RCC 7860 (cell line): ENCODE data around the gene KRTAP9-3.
A peak's percentile ranks its signal among the peaks of the same experiment; 100 is the strongest.
"Not testable (repeated sequence)": the region's sequence is repeated elsewhere in the genome, so short reads cannot be mapped to it uniquely, and the experiment has no call there.

ENCODE experiments used
- DNase-seq: peaks from one replicate; pipeline ENCODE4 v3.0.0-alpha.2; 2015; ENCODE audit warnings: low spot score
- FAIRE-seq: peaks from 2 replicates; lab custom pipeline; 2012; peaks lifted over from hg19 to GRCh38; lab: Jason Lieb, UNC

KRTAP9-3 gene, protein sequence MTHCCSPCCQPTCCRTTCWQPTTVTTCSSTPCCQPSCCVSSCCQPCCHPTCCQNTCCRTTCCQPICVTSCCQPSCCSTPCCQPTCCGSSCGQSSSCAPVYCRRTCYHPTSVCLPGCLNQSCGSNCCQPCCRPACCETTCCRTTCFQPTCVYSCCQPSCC

DNA sequence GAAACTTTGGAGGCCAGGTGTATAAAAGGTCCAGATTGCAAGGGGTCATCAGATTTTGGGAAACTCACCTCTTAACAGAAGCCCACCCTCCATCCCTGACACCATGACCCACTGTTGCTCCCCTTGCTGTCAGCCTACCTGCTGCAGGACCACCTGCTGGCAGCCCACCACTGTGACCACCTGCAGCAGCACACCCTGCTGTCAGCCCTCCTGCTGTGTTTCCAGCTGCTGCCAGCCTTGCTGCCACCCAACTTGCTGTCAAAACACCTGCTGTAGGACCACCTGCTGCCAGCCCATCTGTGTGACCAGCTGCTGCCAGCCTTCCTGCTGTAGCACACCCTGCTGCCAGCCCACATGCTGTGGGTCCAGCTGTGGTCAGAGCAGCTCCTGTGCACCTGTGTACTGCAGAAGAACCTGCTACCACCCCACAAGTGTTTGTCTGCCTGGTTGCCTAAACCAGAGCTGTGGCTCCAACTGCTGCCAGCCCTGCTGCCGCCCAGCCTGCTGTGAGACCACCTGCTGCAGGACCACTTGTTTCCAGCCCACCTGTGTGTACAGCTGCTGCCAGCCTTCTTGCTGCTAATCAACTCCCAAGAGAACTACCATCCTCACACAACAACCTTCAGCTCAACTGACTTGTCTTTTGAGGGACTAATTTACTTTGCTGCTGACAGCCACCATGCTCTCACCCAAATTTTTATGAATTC, at the start of gene KRTAP9-3:
KRTAP9-3 (plus strand) TSS at position 51 of the 707 bp plus-strand sequence; CDS start at position 104, 53 bp downstream.
- DNase-seq, FAIRE-seq: not testable (repeated sequence)

DNA sequence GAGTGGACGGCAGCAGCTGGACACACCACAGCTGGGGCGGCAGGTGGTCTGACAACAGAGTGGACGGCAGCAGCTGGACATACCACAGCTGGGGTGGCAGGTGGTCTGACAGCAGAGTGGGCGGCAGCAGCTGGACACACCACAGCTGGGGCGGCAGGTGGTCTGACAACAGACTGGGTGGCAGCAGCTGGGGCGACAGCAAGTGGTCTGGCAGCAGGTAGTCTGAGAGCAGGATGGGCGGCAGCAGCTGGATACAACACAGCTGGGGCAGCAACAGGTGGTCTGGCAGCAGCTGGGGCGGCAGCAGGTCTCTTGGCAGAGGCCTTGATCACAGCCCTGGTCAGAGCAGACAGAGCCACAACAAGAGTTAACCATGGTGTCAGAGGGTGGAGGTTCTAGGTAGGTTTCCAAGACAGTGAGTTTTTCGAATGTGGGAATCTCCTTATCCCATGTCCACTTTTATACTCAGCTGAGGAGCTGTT, 47.7 kb upstream of the KRTAP9-3 start, which contains the start of gene KRTAP4-1:
KRTAP4-1 (minus strand) TSS at position 432 of the 482 bp plus-strand sequence; CDS start at position 375, 57 bp downstream.
- DNase-seq (no peak), FAIRE-seq (no peak)

DNA sequence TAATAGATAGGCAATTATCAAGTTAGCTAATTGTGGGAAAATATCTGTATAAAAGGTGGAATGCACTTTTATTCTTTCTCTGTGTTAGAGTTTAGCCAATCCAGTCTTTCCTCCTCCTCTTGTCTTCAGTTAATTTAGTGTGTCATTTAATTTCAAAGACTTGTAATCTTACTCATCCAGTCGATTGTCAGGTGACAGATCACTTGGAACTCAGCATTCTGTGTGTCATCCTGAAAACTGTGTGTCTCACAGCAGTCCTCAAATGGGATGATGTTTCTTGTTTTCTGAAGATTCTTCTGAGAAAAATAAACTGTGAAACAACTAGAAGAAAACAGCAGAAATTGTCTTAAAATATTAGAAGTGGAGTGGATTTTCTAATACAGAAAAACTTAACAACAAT, 47.2 kb upstream of the KRTAP9-3 start:
- FAIRE-seq (no peak), DNase-seq (no peak)

DNA sequence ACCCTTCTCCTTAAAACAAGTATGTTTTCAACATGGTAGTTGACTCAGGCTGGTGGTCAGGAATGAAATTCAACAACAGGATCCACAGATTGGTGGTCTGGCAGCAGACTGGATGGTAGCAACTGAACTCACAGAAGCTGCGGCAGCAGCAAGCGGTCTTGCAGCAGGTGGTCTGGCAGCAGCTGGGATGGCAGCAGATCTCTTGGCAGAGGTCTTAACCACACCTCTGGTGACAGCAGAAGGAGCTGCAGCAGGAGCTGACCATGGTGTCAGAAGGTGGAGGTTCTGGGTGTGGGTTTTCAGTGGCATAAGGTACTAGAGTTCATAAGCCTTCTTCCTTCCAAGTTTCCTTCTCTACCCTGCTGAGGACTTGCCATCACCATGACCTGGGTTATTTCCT, 45.4 kb upstream of the KRTAP9-3 start:
- DNase-seq (no peak), FAIRE-seq (no peak)

DNA sequence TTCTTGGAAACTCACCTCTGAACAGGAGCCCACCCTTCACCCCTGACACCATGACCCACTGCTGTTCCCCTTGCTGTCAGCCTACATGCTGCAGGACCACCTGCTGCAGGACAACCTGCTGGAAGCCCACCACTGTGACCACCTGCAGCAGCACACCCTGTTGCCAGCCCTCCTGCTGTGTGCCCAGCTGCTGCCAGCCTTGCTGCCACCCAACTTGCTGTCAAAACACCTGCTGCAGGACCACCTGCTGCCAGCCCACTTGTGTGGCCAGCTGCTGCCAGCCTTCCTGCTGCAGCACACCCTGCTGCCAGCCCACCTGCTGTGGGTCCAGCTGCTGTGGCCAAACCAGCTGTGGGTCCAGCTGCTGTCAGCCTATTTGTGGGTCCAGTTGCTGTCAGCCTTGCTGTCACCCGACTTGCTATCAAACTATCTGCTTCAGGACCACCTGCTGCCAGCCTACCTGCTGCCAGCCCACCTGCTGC, 42.4 kb upstream of the KRTAP9-3 start, which contains the start of gene KRTAP9-1:
KRTAP9-1 (plus strand) TSS at position 51 of the 482 bp plus-strand sequence; CDS start at position 51, 0 bp downstream.
- FAIRE-seq, DNase-seq: not testable (repeated sequence)

DNA sequence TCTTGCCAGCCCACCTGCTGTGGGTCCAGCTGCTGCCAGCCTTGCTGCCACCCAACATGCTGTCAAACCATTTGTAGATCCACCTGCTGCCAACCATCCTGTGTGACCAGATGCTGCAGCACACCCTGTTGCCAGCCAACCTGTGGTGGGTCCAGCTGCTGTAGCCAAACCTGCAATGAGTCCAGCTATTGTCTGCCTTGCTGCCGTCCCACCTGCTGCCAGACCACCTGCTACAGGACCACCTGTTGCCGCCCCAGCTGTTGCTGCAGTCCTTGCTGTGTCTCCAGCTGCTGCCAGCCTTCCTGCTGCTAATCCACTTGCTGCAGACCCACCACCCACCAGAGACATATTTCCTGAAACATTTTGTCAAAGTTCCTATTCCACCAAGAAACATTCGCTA, 41.9 kb upstream of the KRTAP9-3 start:
- no peak for DNase-seq
- FAIRE-seq = no peak

DNA sequence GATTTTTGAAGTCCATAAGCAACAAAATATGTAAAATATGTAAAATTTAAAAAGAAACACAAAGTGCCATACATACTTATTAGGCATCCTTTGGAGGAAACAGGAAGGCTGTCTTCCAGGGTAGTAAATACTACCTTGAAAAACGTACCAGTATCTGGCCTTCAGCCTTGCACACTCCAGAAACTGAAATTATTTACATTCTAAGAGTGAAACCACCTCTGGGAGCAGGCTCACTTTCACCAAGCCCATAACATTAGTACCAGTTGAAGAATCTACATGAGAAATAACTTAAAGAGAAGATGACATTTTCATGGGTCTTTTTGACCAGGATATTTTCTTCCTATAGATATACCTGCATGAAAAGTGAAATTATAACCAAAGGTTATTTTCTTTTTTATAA, 36.2 kb upstream of the KRTAP9-3 start:
- FAIRE-seq (no peak), DNase-seq (no peak)

DNA sequence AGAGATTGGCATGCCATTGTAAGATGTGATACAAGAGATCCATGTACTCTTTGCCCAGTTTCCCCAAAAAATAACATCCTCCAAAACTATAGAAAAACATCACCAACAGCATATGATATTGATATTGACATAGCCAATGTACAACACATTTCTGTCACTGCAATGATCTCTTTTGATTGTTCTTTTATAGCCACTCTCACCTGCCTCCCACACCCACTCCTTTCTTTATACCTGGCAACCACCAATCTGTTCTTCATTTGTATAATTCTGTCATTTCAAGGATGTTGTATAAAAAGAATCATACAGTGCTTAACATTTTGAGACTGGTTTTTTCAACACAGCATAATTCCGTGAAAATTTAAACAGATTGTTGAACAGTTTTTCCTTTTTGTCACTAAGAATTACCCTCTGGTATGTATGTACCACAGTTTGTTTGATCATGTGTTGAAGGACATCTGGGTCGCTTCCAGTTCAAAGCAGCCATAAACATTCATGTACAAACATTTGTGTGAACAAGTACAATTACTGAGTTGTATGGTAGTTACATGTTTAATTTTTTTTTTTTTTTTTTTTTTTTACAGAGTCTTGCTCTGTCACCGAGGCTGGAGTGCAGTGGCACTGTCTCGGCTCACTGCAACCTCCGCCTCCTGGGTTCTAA, 32.7 kb upstream of the KRTAP9-3 start:
- no peak for FAIRE-seq
- no peak for DNase-seq

DNA sequence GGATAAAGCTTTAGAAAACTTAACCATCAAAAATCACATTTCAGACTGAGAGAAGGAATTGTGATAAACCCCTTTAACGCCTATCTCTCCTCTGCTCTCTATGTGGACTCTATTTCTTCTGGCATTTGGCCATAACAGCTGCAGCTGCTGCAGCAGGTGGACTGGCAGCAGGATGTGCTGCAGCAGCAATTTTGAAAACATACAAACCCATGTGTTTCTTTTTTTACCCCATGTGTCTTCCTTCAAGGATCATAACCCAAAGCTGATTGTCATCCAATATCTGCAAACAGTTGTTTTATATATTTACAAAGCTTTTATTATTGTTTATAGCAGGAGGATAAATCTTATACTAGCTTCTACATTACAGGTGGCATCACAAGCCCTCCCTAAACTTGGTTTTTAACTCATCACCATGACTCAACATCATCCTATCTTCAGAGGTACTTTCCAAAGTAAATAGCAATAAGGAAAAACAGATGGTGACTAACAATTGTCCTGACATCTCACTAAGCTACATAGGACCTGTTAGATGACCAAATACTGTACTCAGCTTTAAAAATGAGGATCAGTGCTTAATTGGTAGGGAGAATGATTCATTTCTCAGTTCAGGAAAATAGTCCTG, 20.3 kb upstream of the KRTAP9-3 start:
- no peak for FAIRE-seq
- peak; percentile 30 for DNase-seq

DNA sequence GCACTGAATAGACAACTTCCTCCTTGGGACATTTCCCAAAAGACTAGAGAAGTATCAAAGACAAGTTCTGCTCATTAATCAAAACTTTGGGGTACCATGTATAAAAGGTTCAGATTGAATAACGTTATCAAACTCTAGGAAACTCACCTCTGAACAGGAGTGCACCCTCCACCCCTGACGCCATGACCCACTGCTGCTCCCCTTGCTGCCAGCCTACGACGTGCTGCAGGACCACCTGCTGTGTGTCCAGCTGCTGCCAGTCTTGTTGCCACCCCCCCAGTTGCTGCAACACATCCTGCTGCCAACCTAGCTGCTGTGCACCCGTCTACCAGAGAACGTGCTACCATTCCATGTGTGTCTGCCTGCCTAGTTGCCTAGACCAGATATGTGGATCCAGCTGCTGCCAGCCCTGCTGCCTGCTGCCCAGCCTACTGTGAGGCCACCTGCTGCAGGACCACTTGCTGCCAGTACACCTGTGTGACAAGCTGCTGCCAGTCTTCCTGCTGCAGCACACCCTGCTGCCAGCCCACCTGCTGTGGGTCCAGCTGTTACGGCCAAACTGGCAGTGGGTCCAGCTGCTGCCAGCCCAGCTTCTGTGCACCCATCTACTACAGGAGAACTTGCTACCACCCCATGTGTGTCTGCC, 19.6 kb upstream of the KRTAP9-3 start:
- DNase-seq (no peak), FAIRE-seq (no peak)

DNA sequence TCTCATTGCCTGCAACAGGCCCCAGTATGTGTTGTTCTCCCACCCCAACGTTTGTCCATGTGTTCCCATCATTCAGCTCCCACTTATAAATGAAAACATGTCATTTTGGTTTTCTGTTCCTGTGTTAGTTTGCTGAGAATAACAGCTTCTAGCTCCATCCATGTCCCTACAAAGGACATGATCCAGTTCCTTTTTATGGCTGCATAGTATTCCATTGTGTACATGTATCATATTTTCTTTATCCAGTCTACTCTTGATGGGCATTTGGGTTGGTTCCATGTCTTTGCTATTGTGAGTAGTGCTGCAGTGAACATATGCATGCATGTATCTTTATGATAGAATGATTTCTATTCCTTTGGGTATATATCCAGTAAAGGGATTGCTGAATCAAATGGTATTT, 16.6 kb upstream of the KRTAP9-3 start:
- DNase-seq (no peak), FAIRE-seq (no peak)

DNA sequence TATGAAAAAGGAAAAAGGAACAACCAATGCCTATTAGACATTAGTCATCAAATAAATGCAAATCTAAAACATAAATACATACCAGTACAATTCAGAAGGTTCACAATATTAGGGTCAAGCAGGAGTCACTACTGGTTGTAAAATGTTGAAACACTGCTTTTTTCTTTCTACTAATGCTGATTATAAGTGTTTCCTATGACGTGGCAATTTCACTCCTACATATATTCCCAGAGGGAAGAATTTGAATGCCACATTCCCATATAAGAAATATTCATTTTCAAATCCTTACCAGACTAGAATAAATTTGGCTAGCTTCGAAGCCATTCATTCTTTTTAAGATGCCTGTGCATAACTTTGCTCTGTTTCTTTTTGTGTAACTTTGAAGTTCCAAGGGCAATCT, 8.4 kb upstream of the KRTAP9-3 start:
- FAIRE-seq = no peak

DNA sequence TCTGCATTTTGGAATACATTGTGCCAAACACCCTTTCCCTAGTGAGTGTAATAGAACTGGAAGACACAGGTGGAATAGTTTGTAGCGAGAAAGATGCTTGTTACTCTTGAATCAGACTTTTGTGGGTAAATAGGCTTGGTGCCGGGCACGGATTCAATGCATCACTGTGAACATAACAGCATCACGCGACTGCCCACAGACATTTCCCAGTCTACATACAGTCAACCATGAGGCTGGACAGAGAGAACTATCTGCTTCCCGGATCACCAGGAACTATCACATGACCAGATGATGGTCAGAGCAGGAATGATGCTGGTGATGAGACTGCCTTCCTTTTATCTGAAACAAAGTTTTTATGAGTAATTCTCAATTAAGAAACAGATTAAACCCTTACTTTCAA, 6.2 kb upstream of the KRTAP9-3 start:
- DNase-seq = no peak

More for the DNA sequence above, 8.4 kb upstream of the KRTAP9-3 start:
- no peak for DNase-seq

DNA sequence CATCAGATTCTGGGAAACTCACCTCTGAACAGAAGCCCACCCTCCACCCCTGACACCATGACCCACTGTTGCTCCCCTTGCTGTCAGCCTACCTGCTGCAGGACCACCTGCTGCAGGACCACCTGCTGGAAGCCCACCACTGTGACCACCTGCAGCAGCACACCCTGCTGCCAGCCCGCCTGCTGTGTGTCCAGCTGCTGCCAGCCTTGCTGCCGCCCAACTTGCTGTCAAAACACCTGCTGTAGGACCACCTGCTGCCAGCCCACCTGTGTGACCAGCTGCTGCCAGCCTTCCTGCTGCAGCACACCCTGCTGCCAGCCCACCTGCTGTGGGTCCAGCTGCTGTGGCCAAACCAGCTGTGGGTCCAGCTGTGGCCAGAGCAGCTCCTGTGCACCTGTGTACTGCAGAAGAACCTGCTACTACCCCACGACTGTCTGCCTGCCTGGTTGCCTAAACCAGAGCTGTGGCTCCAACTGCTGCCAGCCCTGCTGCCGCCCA, 5.6 kb upstream of the KRTAP9-3 start, which contains the start of gene KRTAP9-2:
KRTAP9-2 (plus strand) TSS at position 51 of the 498 bp plus-strand sequence; CDS start at position 58, 7 bp downstream.
- not testable (repeated sequence) for DNase-seq, FAIRE-seq

More for the DNA sequence above, 6.2 kb upstream of the KRTAP9-3 start:
- FAIRE-seq = no peak

DNA sequence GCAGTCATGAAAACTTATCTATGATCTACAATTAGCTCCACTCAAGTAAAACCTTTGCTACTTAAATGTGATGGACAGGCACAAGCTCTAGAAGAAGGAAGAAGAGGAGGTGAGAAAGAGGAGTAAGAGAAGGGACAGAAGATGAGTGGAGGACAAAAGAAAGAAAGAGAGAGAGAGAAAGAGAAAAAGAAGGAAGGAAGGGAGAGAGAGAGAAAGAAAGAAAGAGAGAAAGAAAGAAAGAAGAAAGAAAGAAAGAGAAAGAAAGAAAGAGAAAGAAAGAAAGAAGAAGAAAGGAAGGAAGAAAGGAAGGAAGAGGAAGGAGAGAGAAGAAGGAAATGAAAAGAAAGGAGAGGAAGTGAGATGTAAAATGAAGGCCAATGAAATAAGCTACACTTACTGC, 2.2 kb upstream of the KRTAP9-3 start:
- FAIRE-seq (no peak), DNase-seq (no peak)

DNA sequence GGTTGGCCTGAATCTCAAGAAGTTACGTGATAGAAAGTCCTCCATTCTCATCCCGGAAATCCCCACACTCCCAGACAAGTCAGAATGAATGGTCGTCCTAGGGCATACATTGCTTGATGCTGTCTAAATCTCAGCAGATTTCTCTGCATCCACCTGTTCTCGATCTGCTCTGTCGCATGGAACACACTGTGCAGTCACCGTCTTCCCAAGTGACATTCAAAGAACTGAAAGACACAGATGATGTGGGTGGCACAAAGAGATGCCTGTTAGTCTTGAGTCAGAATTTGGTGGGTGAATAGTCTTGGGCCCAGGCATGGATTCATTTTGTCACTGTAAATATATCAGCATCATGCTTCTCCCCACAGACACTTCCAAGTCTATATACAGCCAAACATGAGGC, 518 bp upstream of the KRTAP9-3 start:
- no peak for DNase-seq
- no peak for FAIRE-seq

DNA sequence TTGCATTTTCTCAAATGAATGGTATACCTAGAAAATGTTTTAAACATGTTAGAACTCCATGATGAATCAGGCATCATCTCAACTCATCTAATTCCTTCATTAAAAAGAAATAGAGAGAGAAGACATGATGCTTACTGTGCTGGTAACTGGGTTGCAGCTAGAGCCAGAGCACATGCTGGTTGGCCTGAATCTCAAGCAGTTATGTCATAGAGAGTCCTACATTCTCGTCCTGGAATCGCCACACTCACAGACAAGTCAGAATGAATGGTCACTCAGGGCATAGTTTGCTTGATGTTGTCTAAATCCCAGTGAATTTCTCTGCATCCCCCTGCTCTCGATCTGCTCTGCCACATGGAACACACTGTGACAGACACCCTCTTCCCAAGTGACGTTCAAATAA, 4.9 kb downstream of the KRTAP9-3 start:
- not testable (repeated sequence) for DNase-seq, FAIRE-seq

DNA sequence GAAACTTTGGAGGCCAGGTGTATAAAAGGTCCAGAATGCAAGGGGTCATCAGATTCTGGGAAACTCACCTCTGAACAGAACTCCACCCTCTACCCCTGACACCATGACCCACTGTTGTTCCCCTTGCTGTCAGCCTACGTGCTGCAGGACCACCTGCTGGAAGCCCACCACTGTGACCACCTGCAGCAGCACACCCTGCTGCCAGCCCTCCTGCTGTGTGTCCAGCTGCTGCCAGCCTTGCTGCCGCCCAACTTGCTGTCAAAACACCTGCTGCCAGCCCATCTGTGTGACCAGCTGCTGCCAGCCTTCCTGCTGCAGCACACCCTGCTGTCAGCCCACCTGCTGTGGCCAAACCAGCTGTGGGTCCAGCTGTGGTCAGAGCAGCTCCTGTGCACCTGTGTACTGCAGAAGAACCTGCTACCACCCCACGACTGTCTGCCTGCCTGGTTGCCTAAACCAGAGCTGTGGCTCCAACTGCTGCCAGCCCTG, 5.7 kb downstream of the KRTAP9-3 start, which contains the start of gene KRTAP9-8:
KRTAP9-8 (plus strand) TSS at position 51 of the 489 bp plus-strand sequence; CDS start at position 104, 53 bp downstream.
- DNase-seq, FAIRE-seq: not testable (repeated sequence)

DNA sequence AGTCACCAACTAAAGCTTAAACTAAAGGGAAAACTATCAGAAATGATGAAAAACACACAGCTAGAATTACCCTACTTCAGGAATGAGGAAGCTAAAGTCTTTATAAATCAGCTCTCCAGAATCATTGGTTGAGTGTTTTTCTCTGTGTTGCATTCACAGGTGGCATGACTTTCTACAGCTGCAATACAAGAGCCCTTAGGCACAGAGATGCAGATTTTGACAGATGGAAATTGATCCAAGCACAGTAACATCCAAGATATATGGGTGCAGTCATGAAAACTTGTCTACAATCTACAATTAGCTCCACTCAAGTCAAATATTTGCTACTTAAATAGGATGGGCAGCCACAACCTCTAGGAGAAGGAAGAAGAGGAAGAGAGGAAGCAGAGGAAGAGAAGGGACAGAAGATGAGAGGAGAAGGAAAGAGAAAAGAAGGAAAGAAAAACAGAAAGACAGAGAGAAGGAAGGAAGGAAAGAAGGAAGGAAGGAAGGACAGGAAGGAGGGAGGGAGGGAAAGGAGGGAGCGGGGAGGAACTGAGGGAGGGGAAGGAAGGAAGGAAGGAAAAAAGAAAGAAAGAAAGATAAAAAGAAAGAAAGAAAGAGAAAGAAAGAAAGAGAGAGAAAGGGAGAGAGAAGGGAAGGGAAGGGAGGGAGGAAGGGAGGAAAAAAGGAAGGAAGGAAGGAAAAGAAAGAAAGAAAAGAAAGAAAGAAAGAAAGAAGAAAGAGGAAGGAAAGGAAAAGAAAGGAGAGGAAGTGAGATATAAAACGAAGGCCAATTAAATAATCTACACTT, 14.9 kb downstream of the KRTAP9-3 start:
- DNase-seq, FAIRE-seq: not testable (repeated sequence)
